Mesendoderm (in vitro differentiated cells): ENCODE data around the gene PAK4.

Experiments
- DNase-seq: peaks from one replicate; pipeline ENCODE4 v3.0.0; 2013
- H2AK5ac ChIP-seq: 2 replicates; pipeline ENCODE4 v1.6.1; 2013; ENCODE audit warnings: low read length, inconsistent platforms
- H2BK120ac ChIP-seq: 2 replicates; pipeline ENCODE4 v1.6.1; 2013; ENCODE audit warnings: low read depth, mild to moderate bottlenecking, low read length, moderate library complexity, mixed read lengths
- H2BK15ac ChIP-seq: replicated peaks from 2 replicates; pipeline ENCODE4 v1.6.1; 2013; ENCODE audit warnings: low read depth, mild to moderate bottlenecking, moderate library complexity
- H2BK5ac ChIP-seq: 2 replicates; pipeline ENCODE4 v1.6.1; 2013; ENCODE audit warnings: low read length, inconsistent platforms
- H3K18ac ChIP-seq: 2 replicates; pipeline ENCODE4 v1.6.1; 2013; ENCODE audit warnings: mild to moderate bottlenecking, low read length, mixed read lengths
- H3K23ac ChIP-seq: one replicate; pipeline ENCODE4 v1.6.1; 2013; ENCODE audit warnings: low read length
- H3K27ac ChIP-seq: 2 replicates; pipeline ENCODE4 v1.5.1; 2013; ENCODE audit warnings: low read depth, mild to moderate bottlenecking, inconsistent platforms, low read length, moderate library complexity
- H3K27me3 ChIP-seq: 2 replicates; pipeline ENCODE4 v1.6.1; 2013; ENCODE audit warnings: low read length, control low read depth, mild to moderate bottlenecking, inconsistent platforms; ENCODE audit not compliant: insufficient read depth, poor library complexity
- H3K36me3 ChIP-seq: 2 replicates; pipeline ENCODE4 v1.6.1; 2013; ENCODE audit warnings: low read length, inconsistent platforms; ENCODE audit not compliant: control insufficient read depth, insufficient read depth
- H3K4ac ChIP-seq: one replicate; pipeline ENCODE4 v1.6.1; 2013; ENCODE audit warnings: low read depth, mild to moderate bottlenecking, low read length, moderate library complexity
- H3K4me1 ChIP-seq: 2 replicates; pipeline ENCODE4 v1.6.1; 2013; ENCODE audit warnings: low read depth, low read length, inconsistent platforms; ENCODE audit not compliant: control insufficient read depth
- H3K4me2 ChIP-seq: 2 replicates; pipeline ENCODE4 v1.6.1; 2013; ENCODE audit warnings: low read length
- H3K4me3 ChIP-seq: 2 replicates; pipeline ENCODE4 v1.5.1; 2013; ENCODE audit warnings: mild to moderate bottlenecking, low read length
- H3K56ac ChIP-seq: one replicate; pipeline ENCODE4 v1.6.1; 2013; ENCODE audit warnings: low read length
- H3K79me1 ChIP-seq: 2 replicates; pipeline ENCODE4 v1.6.1; 2013; ENCODE audit warnings: low read length, inconsistent platforms
- H3K79me2 ChIP-seq: 2 replicates; pipeline ENCODE4 v1.6.1; 2013; ENCODE audit warnings: mild to moderate bottlenecking, low read length; ENCODE audit not compliant: control insufficient read depth, insufficient read depth
- H3K9ac ChIP-seq: 2 replicates; pipeline ENCODE4 v1.6.1; 2013; ENCODE audit warnings: low read length, inconsistent platforms
- H4K5ac ChIP-seq: one replicate; pipeline ENCODE4 v1.6.1; 2013; ENCODE audit warnings: low read length
- H4K8ac ChIP-seq: one replicate; pipeline ENCODE4 v1.6.1; 2013; ENCODE audit warnings: low read depth, mild to moderate bottlenecking, control low read depth, low read length, moderate library complexity
- WGBS: extraction: QIAGEN DNeasy Blood & Tissue Kit; methylation state at CpG from one replicate; pipeline ENCODE4 v1.1.7; 2013; ENCODE audit warnings: low lambda C conversion rate, missing lambda C conversion rate; ENCODE audit not compliant: insufficient coverage; ENCODE audit errors: extremely low coverage; 5-methylcytosine and 5-hydroxymethylcytosine counted together

The PAK4 gene

GRCh38 chr19:39122934-39123731 is 2.5 kb upstream of the PAK4 start:
- Histone ChIP-seq H3K4me2 (no peak overlapping the region), H3K23ac (no peak overlapping the region), H3K79me1 (peaks cover 13% of the 10 kb centered on the region), H2BK5ac (no peak overlapping the region), H3K4ac (no peak overlapping the region), H3K27ac (no peak overlapping the region), H2BK120ac (no peak overlapping the region), H3K56ac (no peak overlapping the region), H3K4me3 (no peak overlapping the region), H2AK5ac (no peak overlapping the region), H3K36me3 (no peaks in the 10 kb centered on the region), H2BK15ac (no peak overlapping the region), H3K4me1 (peaks cover 4% of the 10 kb centered on the region), H3K9ac (no peak overlapping the region), H3K27me3 (no peaks in the 10 kb centered on the region), H4K5ac (no peak overlapping the region), H3K79me2 (peaks cover 22% of the 10 kb centered on the region), H4K8ac (no peak overlapping the region), H3K18ac (no peak overlapping the region)
- DNase-seq: no peak
- WGBS: no CpG with 5 or more reads among the region's 18 CpGs

GRCh38 chr19:39124136-39124764 is 1.3 kb upstream of the PAK4 start:
- no peak overlapping the region for H2BK120ac ChIP-seq
- no peak overlapping the region for H3K18ac ChIP-seq
- H2AK5ac ChIP-seq: no peak overlapping the region
- peak; percentile 48 for DNase-seq
- no peak overlapping the region for H3K9ac ChIP-seq
- peaks cover 4% of the 10 kb centered on the region for H3K4me1 ChIP-seq
- H3K23ac ChIP-seq: no peak overlapping the region
- no peak overlapping the region for H4K8ac ChIP-seq
- no peak overlapping the region for H4K5ac ChIP-seq
- H2BK5ac ChIP-seq: no peak overlapping the region
- peaks cover 33% of the 10 kb centered on the region for H3K79me2 ChIP-seq
- H3K4ac ChIP-seq: no peak overlapping the region
- H3K79me1 ChIP-seq: peaks cover 20% of the 10 kb centered on the region
- H3K27me3 ChIP-seq: no peaks in the 10 kb centered on the region
- no CpG with 5 or more reads among the region's 7 CpGs for WGBS
- no peak overlapping the region for H2BK15ac ChIP-seq
- H3K4me2 ChIP-seq: no peak overlapping the region
- no peaks in the 10 kb centered on the region for H3K36me3 ChIP-seq
- H3K56ac ChIP-seq: peak overlapping the region; percentile 56
- H3K4me3 ChIP-seq: no peak overlapping the region
- H3K27ac ChIP-seq: no peak overlapping the region

GRCh38 chr19:39125199-39125553 is 410 bp upstream of the PAK4 start:
- Histone ChIP-seq H2AK5ac (no peak overlapping the region), H2BK120ac (no peak overlapping the region), H3K4me2 (peak overlapping the region; percentile 26), H3K18ac (no peak overlapping the region), H3K9ac (no peak overlapping the region), H2BK5ac (no peak overlapping the region), H2BK15ac (no peak overlapping the region), H3K56ac (no peak overlapping the region), H3K4ac (no peak overlapping the region), H3K23ac (no peak overlapping the region), H4K8ac (no peak overlapping the region), H3K4me3 (no peak overlapping the region), H3K4me1 (peaks cover 4% of the 10 kb centered on the region), H3K27ac (no peak overlapping the region), H4K5ac (no peak overlapping the region), H3K79me1 (peaks cover 23% of the 10 kb centered on the region), H3K27me3 (no peaks in the 10 kb centered on the region), H3K36me3 (no peaks in the 10 kb centered on the region), H3K79me2 (peaks cover 38% of the 10 kb centered on the region)
- WGBS: no CpG with 5 or more reads among the region's 7 CpGs
- no peak for DNase-seq

GRCh38 chr19:39126312-39127187 is 964 bp downstream of the PAK4 start:
- Histone ChIP-seq H3K23ac (no peak overlapping the region), H3K4me1 (peaks cover 4% of the 10 kb centered on the region), H3K36me3 (no peaks in the 10 kb centered on the region), H3K27ac (no peak overlapping the region), H2BK5ac (no peak overlapping the region), H3K79me2 (peaks cover 50% of the 10 kb centered on the region), H3K27me3 (no peaks in the 10 kb centered on the region), H4K8ac (no peak overlapping the region), H2AK5ac (no peak overlapping the region), H3K4me3 (peak overlapping the region; percentile 66), H3K9ac (peak overlapping the region; percentile 80), H3K56ac (peak overlapping the region; percentile 86), H3K4ac (no peak overlapping the region), H3K18ac (peak overlapping the region; percentile 51), H3K4me2 (peak overlapping the region; percentile 85), H4K5ac (no peak overlapping the region), H3K79me1 (peaks cover 31% of the 10 kb centered on the region), H2BK15ac (no peak overlapping the region), H2BK120ac (no peak overlapping the region)
- WGBS: no CpG with 5 or more reads among the region's 27 CpGs
- DNase-seq: peak; percentile 45

- Histone ChIP-seq H3K4me2 (no peak overlapping the region), H2BK15ac (no peak overlapping the region), H3K4me1 (peaks cover 9% of the 10 kb centered on the region), H3K56ac (no peak overlapping the region), H3K79me2 (peaks cover 62% of the 10 kb centered on the region), H4K8ac (no peak overlapping the region), H3K4me3 (no peak overlapping the region), H2AK5ac (no peak overlapping the region), H3K23ac (peak overlapping the region; percentile 89), H3K79me1 (peaks cover 41% of the 10 kb centered on the region), H3K4ac (no peak overlapping the region), H3K27ac (no peak overlapping the region), H3K9ac (no peak overlapping the region), H3K36me3 (no peaks in the 10 kb centered on the region), H3K18ac (no peak overlapping the region), H3K27me3 (no peaks in the 10 kb centered on the region), H2BK120ac (no peak overlapping the region), H2BK5ac (no peak overlapping the region), H4K5ac (no peak overlapping the region)
- no CpG with 5 or more reads among the region's 9 CpGs for WGBS
- no peak for DNase-seq
Observed at GRCh38 chr19:39127812-39128515, 2.4 kb downstream of the PAK4 start.
